HEK293 (cell line): ENCODE results near the gene PSTPIP2.

Source experiments
- BCL11A ChIP-seq: fragments of 450-650 bp; formaldehyde crosslinking; IDR thresholded peaks from 2 replicates; pipeline ENCODE4 v1.5.1; 2016; ENCODE audit warnings: low read depth, missing biosample characterization, missing genetic modification characterization
- MYNN ChIP-seq: fragments of 450-650 bp; formaldehyde crosslinking; IDR thresholded peaks from 2 replicates; pipeline ENCODE4 v1.5.1; 2016; ENCODE audit warnings: missing biosample characterization, missing genetic modification characterization, borderline replicate concordance
- OVOL3 ChIP-seq: fragments of 450-650 bp; formaldehyde crosslinking; IDR thresholded peaks from 2 replicates; pipeline ENCODE4 v1.5.1; 2016; ENCODE audit warnings: missing biosample characterization, missing genetic modification characterization
- PRDM1 ChIP-seq: fragments of 450-650 bp; formaldehyde crosslinking; IDR thresholded peaks from 2 replicates; pipeline ENCODE4; 2016; ENCODE audit warnings: missing biosample characterization, missing genetic modification characterization
- SCRT1 ChIP-seq: fragments of 450-650 bp; formaldehyde crosslinking; IDR thresholded peaks from 2 replicates; pipeline ENCODE4 v1.5.1; 2016; ENCODE audit warnings: missing biosample characterization, missing genetic modification characterization, borderline replicate concordance
- SP7 ChIP-seq: fragments of 450-650 bp; formaldehyde crosslinking; IDR thresholded peaks from 2 replicates; pipeline ENCODE4 v1.5.1; 2016; ENCODE audit warnings: missing biosample characterization, missing genetic modification characterization
- ZBTB8A ChIP-seq: fragments of 450-650 bp; formaldehyde crosslinking; IDR thresholded peaks from 2 replicates; pipeline ENCODE4 v1.5.1; 2016; ENCODE audit warnings: missing biosample characterization, missing genetic modification characterization
- ZNF10 ChIP-seq: fragments of 450-650 bp; formaldehyde crosslinking; IDR thresholded peaks from 2 replicates; pipeline ENCODE4 v1.5.1; 2017; ENCODE audit warnings: missing biosample characterization, missing genetic modification characterization
- ZNF114 ChIP-seq: fragments of 450-650 bp; formaldehyde crosslinking; IDR thresholded peaks from 2 replicates; pipeline ENCODE4 v1.5.0; 2017; ENCODE audit warnings: missing biosample characterization, missing genetic modification characterization
- ZNF133 ChIP-seq: fragments of 450-650 bp; formaldehyde crosslinking; IDR thresholded peaks from 2 replicates; pipeline ENCODE4 v1.5.1; 2016; ENCODE audit warnings: missing biosample characterization, missing genetic modification characterization
- ZNF19 ChIP-seq: fragments of 450-650 bp; formaldehyde crosslinking; IDR thresholded peaks from 2 replicates; pipeline ENCODE4; 2016; ENCODE audit warnings: missing biosample characterization, missing genetic modification characterization, low read depth
- ZNF202 ChIP-seq: fragments of 450-650 bp; formaldehyde crosslinking; IDR thresholded peaks from 2 replicates; pipeline ENCODE4 v1.5.1; 2016; ENCODE audit warnings: missing biosample characterization, missing genetic modification characterization, borderline replicate concordance
- ZNF248 ChIP-seq: fragments of 450-650 bp; formaldehyde crosslinking; IDR thresholded peaks from 2 replicates; pipeline ENCODE4 v1.5.1; 2017; ENCODE audit warnings: missing biosample characterization, missing genetic modification characterization
- ZNF341 ChIP-seq: fragments of 450-650 bp; formaldehyde crosslinking; IDR thresholded peaks from 2 replicates; pipeline ENCODE4; 2016; ENCODE audit warnings: low read depth, missing biosample characterization, missing genetic modification characterization
- ZNF366 ChIP-seq: fragments of 450-650 bp; formaldehyde crosslinking; conservative IDR thresholded peaks from 2 replicates; pipeline ENCODE4 v1.5.1; 2016; ENCODE audit warnings: missing biosample characterization, missing genetic modification characterization
- ZNF510 ChIP-seq: fragments of 450-650 bp; formaldehyde crosslinking; IDR thresholded peaks from 2 replicates; pipeline ENCODE4 v1.5.1; 2018; ENCODE audit warnings: mild to moderate bottlenecking, missing genetic modification characterization, missing biosample characterization; ENCODE audit not compliant: insufficient replicate concordance
- ZNF514 ChIP-seq: fragments of 450-650 bp; formaldehyde crosslinking; IDR thresholded peaks from 2 replicates; pipeline ENCODE4 v1.5.1; 2016; ENCODE audit warnings: missing biosample characterization, missing genetic modification characterization
- ZNF555 ChIP-seq: fragments of 450-650 bp; formaldehyde crosslinking; conservative IDR thresholded peaks from 2 replicates; pipeline ENCODE4 v1.5.1; 2017; ENCODE audit warnings: missing biosample characterization, mild to moderate bottlenecking, missing genetic modification characterization, inconsistent platforms
- ZNF623 ChIP-seq: fragments of 450-650 bp; formaldehyde crosslinking; IDR thresholded peaks from 2 replicates; pipeline ENCODE4 v1.5.1; 2016; ENCODE audit warnings: missing biosample characterization, missing genetic modification characterization
- ZNF792 ChIP-seq: fragments of 450-650 bp; formaldehyde crosslinking; IDR thresholded peaks from 2 replicates; pipeline ENCODE4 v1.5.1; 2016; ENCODE audit warnings: missing biosample characterization, missing genetic modification characterization
- ZNF837 ChIP-seq: fragments of 450-650 bp; formaldehyde crosslinking; IDR thresholded peaks from 2 replicates; pipeline ENCODE4 v1.5.1; 2016; ENCODE audit warnings: missing biosample characterization, missing genetic modification characterization
- ZXDB ChIP-seq: fragments of 450-650 bp; formaldehyde crosslinking; IDR thresholded peaks from 2 replicates; pipeline ENCODE4 v1.5.1; 2016; ENCODE audit warnings: missing biosample characterization, missing genetic modification characterization
- TF ChIP-seq, protein P1 (sequence below): fragments of 450-650 bp; formaldehyde crosslinking; IDR thresholded peaks from 2 replicates; pipeline ENCODE4 v1.5.1; 2016; ENCODE audit warnings: missing biosample characterization, missing genetic modification characterization, borderline replicate concordance
- TF ChIP-seq, protein P2 (sequence below): fragments of 450-650 bp; formaldehyde crosslinking; optimal IDR thresholded peaks from 2 replicates; pipeline ENCODE3; 2016; ENCODE audit warnings: missing biosample characterization, mild to moderate bottlenecking, missing genetic modification characterization
- TF ChIP-seq, protein P3 (sequence below): fragments of 450-650 bp; formaldehyde crosslinking; IDR thresholded peaks from 2 replicates; pipeline ENCODE4 v1.5.1; 2016; ENCODE audit warnings: missing biosample characterization, missing genetic modification characterization, borderline replicate concordance
- TF ChIP-seq, protein P4 (sequence below): fragments of 450-650 bp; formaldehyde crosslinking; IDR thresholded peaks from 2 replicates; pipeline ENCODE4 v1.5.1; 2016; ENCODE audit warnings: missing biosample characterization, missing genetic modification characterization

The PSTPIP2 gene

DNA sequence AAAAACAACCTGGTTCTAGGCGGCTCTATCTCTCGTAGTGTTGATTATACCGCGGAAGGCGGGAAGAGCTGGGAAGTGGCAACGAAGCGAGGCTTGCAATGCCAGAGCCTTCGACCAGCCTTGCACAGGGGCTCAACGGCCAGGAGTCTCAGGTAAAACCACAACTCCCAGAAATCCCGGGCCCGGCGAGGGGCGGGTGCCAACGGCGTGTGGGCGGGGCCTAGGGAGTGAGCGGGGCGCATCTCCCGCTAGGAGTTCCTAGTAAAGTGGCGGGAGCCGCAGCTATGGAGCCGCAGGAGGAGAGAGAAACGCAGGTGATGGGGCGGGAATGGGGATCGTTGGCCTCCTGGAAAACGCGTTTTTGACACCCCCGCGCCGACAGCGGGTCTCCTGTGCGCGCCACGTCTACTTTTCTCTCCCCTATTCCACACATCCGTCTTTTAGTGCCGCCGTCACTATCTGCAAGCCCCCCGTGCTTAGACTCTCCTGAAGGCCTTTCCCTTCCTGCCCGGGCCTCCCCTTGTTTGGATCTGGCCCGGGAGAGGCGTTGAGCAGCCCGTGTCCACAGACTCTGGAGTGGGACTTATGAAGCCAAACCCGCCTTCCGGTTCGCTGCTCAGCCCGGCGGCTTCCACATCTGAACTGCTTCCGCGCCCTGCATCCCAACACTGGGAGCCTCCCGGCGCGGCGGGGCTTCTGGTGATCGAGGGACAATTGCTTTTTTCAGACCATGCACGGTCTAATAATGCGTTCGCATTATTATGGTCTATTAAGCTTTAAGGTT is 32.3 kb upstream of the PSTPIP2 start, which contains the start of gene HAUS1 (continued):
- TF ChIP-seq, protein P1, sequence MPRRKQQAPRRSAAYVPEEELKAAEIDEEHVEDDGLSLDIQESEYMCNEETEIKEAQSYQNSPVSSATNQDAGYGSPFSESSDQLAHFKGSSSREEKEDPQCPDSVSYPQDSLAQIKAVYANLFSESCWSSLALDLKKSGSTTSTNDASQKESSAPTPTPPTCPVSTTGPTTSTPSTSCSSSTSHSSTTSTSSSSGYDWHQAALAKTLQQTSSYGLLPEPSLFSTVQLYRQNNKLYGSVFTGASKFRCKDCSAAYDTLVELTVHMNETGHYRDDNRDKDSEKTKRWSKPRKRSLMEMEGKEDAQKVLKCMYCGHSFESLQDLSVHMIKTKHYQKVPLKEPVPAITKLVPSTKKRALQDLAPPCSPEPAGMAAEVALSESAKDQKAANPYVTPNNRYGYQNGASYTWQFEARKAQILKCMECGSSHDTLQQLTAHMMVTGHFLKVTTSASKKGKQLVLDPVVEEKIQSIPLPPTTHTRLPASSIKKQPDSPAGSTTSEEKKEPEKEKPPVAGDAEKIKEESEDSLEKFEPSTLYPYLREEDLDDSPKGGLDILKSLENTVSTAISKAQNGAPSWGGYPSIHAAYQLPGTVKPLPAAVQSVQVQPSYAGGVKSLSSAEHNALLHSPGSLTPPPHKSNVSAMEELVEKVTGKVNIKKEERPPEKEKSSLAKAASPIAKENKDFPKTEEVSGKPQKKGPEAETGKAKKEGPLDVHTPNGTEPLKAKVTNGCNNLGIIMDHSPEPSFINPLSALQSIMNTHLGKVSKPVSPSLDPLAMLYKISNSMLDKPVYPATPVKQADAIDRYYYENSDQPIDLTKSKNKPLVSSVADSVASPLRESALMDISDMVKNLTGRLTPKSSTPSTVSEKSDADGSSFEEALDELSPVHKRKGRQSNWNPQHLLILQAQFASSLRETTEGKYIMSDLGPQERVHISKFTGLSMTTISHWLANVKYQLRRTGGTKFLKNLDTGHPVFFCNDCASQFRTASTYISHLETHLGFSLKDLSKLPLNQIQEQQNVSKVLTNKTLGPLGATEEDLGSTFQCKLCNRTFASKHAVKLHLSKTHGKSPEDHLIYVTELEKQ (tag by site-specific recombination), result no peak
- TF ChIP-seq SCRT1 (tag by site-specific recombination), result no peak
- peak; percentile 73; the same call in 1 of the 2 replicates for TF ChIP-seq ZNF792 (tag by site-specific recombination)
- no peak for TF ChIP-seq BCL11A (tag by site-specific recombination)
- TF ChIP-seq PRDM1 (tag by site-specific recombination), result 0 out of 2 replicates have a peak, but pooled peaks have one; percentile 13
- 0 out of 2 replicates have a peak, but pooled peaks have one; percentile 13 for TF ChIP-seq ZNF341 (tag by site-specific recombination)
- peak; percentile 36; the same call in 1 of the 2 replicates for TF ChIP-seq ZBTB8A (tag by site-specific recombination)
- TF ChIP-seq, protein P2, sequence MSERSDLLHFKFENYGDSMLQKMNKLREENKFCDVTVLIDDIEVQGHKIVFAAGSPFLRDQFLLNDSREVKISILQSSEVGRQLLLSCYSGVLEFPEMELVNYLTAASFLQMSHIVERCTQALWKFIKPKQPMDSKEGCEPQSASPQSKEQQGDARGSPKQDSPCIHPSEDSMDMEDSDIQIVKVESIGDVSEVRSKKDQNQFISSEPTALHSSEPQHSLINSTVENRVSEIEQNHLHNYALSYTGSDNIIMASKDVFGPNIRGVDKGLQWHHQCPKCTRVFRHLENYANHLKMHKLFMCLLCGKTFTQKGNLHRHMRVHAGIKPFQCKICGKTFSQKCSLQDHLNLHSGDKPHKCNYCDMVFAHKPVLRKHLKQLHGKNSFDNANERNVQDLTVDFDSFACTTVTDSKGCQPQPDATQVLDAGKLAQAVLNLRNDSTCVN, result peak; percentile 34
- peak; percentile 74 for TF ChIP-seq OVOL3 (tag by site-specific recombination)
- no peak for TF ChIP-seq ZNF837 (tag by site-specific recombination)
- peak; percentile 85 for TF ChIP-seq ZXDB
- TF ChIP-seq ZNF10, result no peak
- TF ChIP-seq ZNF248 (tag by site-specific recombination), result no peak
- TF ChIP-seq ZNF133 (tag by site-specific recombination), result 0 out of 2 replicates have a peak, but pooled peaks have one; percentile 11
- TF ChIP-seq, protein P3, sequence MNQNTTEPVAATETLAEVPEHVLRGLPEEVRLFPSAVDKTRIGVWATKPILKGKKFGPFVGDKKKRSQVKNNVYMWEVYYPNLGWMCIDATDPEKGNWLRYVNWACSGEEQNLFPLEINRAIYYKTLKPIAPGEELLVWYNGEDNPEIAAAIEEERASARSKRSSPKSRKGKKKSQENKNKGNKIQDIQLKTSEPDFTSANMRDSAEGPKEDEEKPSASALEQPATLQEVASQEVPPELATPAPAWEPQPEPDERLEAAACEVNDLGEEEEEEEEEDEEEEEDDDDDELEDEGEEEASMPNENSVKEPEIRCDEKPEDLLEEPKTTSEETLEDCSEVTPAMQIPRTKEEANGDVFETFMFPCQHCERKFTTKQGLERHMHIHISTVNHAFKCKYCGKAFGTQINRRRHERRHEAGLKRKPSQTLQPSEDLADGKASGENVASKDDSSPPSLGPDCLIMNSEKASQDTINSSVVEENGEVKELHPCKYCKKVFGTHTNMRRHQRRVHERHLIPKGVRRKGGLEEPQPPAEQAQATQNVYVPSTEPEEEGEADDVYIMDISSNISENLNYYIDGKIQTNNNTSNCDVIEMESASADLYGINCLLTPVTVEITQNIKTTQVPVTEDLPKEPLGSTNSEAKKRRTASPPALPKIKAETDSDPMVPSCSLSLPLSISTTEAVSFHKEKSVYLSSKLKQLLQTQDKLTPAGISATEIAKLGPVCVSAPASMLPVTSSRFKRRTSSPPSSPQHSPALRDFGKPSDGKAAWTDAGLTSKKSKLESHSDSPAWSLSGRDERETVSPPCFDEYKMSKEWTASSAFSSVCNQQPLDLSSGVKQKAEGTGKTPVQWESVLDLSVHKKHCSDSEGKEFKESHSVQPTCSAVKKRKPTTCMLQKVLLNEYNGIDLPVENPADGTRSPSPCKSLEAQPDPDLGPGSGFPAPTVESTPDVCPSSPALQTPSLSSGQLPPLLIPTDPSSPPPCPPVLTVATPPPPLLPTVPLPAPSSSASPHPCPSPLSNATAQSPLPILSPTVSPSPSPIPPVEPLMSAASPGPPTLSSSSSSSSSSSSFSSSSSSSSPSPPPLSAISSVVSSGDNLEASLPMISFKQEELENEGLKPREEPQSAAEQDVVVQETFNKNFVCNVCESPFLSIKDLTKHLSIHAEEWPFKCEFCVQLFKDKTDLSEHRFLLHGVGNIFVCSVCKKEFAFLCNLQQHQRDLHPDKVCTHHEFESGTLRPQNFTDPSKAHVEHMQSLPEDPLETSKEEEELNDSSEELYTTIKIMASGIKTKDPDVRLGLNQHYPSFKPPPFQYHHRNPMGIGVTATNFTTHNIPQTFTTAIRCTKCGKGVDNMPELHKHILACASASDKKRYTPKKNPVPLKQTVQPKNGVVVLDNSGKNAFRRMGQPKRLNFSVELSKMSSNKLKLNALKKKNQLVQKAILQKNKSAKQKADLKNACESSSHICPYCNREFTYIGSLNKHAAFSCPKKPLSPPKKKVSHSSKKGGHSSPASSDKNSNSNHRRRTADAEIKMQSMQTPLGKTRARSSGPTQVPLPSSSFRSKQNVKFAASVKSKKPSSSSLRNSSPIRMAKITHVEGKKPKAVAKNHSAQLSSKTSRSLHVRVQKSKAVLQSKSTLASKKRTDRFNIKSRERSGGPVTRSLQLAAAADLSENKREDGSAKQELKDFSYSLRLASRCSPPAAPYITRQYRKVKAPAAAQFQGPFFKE (tag by site-specific recombination), result no peak
- TF ChIP-seq ZNF366 (tag by site-specific recombination), result peak; percentile 59
- peak; percentile 63; the same call in 1 of the 2 replicates for TF ChIP-seq SP7 (tag by site-specific recombination)
- TF ChIP-seq, protein P4, sequence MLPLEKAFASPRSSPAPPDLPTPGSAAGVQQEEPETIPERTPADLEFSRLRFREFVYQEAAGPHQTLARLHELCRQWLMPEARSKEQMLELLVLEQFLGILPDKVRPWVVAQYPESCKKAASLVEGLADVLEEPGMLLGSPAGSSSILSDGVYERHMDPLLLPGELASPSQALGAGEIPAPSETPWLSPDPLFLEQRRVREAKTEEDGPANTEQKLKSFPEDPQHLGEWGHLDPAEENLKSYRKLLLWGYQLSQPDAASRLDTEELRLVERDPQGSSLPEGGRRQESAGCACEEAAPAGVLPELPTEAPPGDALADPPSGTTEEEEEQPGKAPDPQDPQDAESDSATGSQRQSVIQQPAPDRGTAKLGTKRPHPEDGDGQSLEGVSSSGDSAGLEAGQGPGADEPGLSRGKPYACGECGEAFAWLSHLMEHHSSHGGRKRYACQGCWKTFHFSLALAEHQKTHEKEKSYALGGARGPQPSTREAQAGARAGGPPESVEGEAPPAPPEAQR (tag by site-specific recombination), result no peak
- TF ChIP-seq ZNF555 (tag by site-specific recombination), result no peak
- TF ChIP-seq ZNF114 (tag by site-specific recombination), result no peak
- no peak for TF ChIP-seq ZNF623 (tag by site-specific recombination)
- no peak for TF ChIP-seq MYNN
- no peak for TF ChIP-seq ZNF514 (tag by site-specific recombination)
- no peak for TF ChIP-seq ZNF19 (tag by site-specific recombination)
- no peak for TF ChIP-seq ZNF202 (tag by site-specific recombination)
- no peak for TF ChIP-seq ZNF510 (tag by site-specific recombination)
